Mononuclear cell (primary cell): Measurements from ENCODE around the gene PAX5. TPM values are rescaled to one million over a fixed set of nuclear protein-coding genes. Genes with fewer than 3 reads are reported as not detected.

Experiments
- H3K27me3 ChIP-seq: 2 replicates; pipeline ENCODE4 v1.6.0; 2011; ENCODE audit warnings: low read length, control low read depth; ENCODE audit not compliant: insufficient read depth
- H3K4me1 ChIP-seq: 2 replicates; pipeline ENCODE4 v1.5.1; 2011; ENCODE audit warnings: mild to moderate bottlenecking, low read length, control low read depth; ENCODE audit not compliant: insufficient read depth
- H3K4me3 ChIP-seq: 2 replicates; pipeline ENCODE4 v1.5.1; 2011; ENCODE audit warnings: mild to moderate bottlenecking, low read length, moderate library complexity
- H3K9me3 ChIP-seq: 2 replicates; pipeline ENCODE4 v1.5.1; 2011; ENCODE audit warnings: low read depth, mild to moderate bottlenecking, control low read depth, low read length
- total RNA-seq: library from RNA; depleted of rRNA; stranded (reverse); fragments of >200 nt; gene quantifications from one replicate; pipeline ENCODE4 v1.2.3, GENCODE V29; 2012

Gene PAX5
- total RNA-seq, 1 donor = 12.6 TPM

DNA sequence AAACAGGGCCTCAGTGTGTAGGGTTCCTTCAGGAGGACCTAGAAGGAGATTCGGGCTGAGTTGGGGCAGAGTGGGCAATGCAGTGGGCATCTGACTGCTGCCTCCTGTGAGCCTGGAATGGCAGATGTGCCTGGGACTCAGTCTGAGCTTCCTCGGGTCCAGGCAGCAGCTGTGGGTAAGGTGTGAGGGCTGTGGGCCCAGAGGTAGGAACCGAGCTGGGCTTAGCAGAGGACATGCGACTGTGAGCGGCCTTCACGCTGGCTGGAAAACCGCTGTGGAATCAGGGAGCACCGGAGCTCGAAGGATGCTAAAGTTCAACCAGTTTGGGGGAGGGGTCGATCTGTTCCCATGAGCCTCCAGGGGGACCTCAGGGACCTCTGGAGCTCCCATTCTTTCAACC lies 137.0 kb downstream of the PAX5 start:
- no peaks in the 10 kb centered on the region for H3K27me3 ChIP-seq
- no peak overlapping the region for H3K4me3 ChIP-seq
- H3K4me1 ChIP-seq = no peaks in the 10 kb centered on the region
- H3K9me3 ChIP-seq = no peaks in the 10 kb centered on the region

DNA sequence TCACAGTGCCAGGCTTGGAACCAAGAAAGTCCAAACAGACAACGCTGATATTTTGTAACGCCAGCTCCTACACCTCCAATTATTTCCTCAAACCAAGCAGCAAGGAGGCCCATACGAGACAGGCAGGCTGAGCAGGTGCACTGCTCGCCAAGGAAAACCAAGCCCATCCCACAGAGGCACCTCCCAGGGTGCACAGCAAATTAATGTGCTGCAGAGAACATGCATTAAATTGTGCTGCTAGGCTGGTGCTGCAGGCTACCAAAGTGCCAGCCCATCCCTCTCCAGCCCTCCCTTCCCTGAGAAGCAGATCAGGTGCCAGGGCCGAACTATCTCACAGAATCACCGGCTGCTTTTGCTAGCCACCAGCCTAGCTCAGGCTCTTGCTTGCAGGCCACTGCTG lies 137.8 kb downstream of the PAX5 start:
- H3K4me1 ChIP-seq = no peaks in the 10 kb centered on the region
- no peaks in the 10 kb centered on the region for H3K9me3 ChIP-seq
- no peak overlapping the region for H3K4me3 ChIP-seq
- H3K27me3 ChIP-seq = no peaks in the 10 kb centered on the region

DNA sequence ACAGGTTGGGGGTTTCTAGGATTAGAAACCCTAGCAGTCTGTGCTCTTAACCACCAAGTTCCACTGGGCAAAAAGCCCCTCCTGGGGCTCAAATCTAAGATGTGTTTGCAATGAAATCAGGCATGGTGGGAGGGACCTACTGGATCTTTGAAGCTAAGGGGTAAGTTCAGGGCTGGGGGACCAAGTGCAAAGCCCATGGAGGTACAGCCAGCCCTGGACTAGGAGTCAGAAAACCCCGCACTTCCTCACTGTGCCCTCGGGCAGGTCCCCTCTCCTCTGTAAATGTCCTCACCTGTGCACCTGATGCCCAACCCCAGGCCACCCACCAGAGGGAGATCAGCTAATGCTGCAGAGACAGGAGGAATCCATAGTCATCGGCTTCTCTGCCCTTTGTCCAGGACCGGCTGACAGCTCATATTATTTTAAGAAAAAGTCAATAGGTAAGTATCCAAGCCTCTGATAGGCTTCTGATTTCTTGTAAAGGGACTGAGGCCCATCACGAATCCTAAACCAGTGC lies 138.3 kb downstream of the PAX5 start:
- Histone ChIP-seq H3K9me3 (no peaks in the 10 kb centered on the region), H3K27me3 (no peaks in the 10 kb centered on the region), H3K4me1 (no peaks in the 10 kb centered on the region), H3K4me3 (no peak overlapping the region)

DNA sequence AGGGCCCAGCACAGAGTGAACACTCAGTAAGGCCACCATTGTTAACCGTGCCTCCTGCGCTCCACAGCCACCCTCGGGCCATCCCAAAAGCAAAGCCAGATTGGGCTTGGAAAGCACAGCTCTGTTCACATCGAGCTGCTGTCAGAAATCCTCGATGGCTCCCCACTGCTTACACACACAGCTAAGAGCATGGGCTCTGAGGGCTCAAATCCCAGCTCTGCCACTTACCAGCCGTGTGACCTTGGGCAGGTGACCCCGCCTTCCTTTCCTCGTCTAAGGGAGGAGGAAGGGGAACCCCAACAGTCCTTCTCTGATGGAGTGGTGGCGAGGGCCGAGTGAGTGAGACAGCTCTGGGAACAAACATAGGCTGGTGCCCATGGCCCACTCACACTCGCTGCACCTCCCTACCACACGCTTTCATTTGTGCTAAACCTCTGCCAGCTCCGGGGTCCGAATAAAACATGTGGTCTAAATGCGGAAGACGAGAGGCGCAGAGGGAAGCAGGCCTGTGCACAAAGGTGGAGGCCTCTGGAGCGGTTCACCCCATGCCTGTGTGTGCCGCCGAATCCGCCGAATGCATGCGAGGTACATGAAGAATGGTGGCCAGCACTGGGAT lies 139.3 kb downstream of the PAX5 start:
- Histone ChIP-seq H3K4me1 (no peaks in the 10 kb centered on the region), H3K4me3 (no peak overlapping the region), H3K27me3 (no peaks in the 10 kb centered on the region), H3K9me3 (no peaks in the 10 kb centered on the region)

DNA sequence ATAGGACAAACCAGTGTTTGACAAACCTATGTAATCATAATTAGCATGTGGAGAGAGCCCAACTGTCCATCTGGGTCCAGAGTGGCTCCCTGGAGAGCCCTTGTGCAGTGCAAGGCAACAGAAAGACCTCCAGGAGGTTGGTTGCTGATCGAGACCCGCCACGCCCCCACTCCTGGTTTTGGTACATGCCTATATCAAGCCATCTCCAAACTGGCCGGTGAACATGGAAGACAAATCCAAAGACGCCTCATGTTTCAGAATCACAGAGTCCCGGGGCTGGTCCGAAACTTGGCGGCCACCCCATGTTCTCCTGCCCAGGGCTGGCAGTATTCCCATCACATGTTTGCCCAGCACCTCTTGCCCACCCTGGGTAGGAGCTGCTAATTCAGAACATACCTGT lies 140.2 kb downstream of the PAX5 start:
- Histone ChIP-seq H3K4me1 (no peaks in the 10 kb centered on the region), H3K9me3 (no peaks in the 10 kb centered on the region), H3K27me3 (no peaks in the 10 kb centered on the region), H3K4me3 (no peak overlapping the region)

DNA sequence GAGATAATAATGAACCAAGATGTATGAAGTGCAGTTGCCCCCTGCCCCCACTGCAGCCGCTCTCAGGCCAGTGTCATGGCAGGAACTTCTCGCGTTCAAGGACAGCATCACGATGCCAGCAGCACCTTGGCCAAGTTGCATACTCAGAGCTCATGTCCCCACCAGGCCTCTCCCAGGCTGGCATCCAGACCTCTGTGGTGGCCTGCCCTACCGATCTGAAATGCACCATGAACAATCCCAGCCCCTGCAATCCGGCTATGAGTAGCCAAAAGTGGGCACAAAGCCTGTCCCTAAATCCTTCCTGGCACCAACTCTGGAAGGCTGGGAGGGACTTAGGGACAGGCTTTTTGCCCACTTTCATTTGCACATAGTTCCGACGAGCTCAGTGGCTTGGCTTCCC lies 140.9 kb downstream of the PAX5 start:
- Histone ChIP-seq H3K9me3 (no peaks in the 10 kb centered on the region), H3K4me3 (no peak overlapping the region), H3K4me1 (no peaks in the 10 kb centered on the region)

DNA sequence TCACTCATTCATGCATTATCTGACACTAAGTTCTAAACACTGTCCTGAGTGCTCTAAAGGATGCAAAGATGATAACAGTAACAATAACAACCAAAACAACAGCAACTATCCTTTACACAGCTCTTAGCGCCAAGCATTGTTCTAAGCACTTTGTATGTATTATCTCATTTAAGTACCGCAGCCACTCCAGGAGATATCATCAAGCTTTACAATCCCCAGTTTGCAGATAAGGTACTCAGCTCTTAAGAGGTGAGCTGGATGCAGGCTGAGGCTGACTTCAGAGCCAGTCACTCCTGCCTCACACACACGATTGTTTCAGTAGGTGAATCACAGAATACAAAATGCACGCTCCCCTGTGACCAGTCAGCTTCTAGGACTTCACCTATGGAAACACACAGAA lies 141.8 kb downstream of the PAX5 start:
- Histone ChIP-seq H3K4me1 (no peaks in the 10 kb centered on the region), H3K4me3 (no peak overlapping the region), H3K27me3 (no peaks in the 10 kb centered on the region), H3K9me3 (no peaks in the 10 kb centered on the region)

More for the DNA sequence above, 140.9 kb downstream of the PAX5 start:
- no peaks in the 10 kb centered on the region for H3K27me3 ChIP-seq

DNA sequence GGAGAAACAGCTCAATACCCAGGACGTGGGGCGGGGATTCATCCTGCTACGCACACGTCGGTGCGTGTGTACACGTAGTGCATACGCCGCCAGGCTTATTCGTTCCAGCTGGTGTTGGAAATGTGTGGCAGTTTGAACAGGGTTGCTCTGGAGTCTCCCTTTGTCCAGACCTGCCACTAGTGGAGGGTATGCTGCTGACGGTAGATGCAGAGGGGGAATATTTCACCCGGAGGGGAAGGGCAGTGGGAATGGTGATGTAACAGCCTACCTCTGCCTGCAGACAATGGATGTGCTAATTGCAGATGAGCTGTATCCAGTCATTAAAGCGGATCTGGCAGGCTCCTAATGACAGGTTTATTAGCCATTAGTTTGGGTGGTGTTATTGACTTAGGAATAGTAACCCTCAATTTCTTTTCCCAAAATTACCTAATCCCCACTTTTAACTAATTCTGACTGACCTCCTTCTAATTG lies 142.7 kb downstream of the PAX5 start:
- Histone ChIP-seq H3K27me3 (no peaks in the 10 kb centered on the region), H3K4me1 (no peaks in the 10 kb centered on the region), H3K4me3 (no peak overlapping the region), H3K9me3 (no peaks in the 10 kb centered on the region)

DNA sequence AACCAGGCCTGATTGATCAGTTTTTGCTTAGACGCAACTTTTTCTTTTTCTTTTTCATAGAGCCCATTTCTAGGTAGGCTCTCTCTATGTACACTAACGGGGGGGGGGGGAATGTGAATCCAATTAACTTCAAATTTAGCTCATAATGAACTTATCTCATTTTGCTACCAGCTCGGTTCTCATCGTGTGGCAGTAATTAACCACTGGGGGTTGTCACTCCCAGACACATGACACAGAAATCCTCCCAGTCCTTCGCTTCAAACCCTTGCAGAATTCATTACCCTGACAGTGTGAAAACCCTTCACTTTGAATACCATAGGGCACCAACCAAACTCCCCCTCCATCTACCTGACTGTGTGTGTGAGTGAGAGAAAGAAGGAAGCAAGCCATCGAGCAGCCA lies 144.2 kb downstream of the PAX5 start:
- no peak overlapping the region for H3K4me3 ChIP-seq

DNA sequence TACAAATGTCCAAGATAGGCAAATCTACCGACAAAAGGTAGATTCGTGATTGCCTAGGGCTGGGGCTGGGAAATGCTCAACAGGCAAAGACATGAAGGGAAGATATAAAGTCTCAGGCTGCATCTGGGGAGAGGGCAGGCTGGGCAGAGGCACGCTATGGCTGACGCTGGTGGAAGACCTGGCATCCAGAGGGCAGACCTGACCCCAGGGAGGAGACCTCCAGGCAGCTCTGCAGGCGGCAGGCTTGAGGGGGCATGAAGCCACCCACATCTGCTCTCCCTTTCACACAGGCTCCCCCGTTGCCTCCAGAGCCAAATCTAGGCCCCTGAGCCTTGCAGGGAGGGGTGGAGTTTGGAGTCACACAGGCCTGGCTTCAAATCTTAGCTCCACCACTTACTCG lies 145.5 kb downstream of the PAX5 start:
- Histone ChIP-seq H3K4me3 (no peak overlapping the region), H3K4me1 (no peaks in the 10 kb centered on the region), H3K27me3 (no peaks in the 10 kb centered on the region), H3K9me3 (no peaks in the 10 kb centered on the region)

More for the DNA sequence above, 144.2 kb downstream of the PAX5 start:
- no peaks in the 10 kb centered on the region for H3K4me1 ChIP-seq
- no peaks in the 10 kb centered on the region for H3K27me3 ChIP-seq
- H3K9me3 ChIP-seq = no peaks in the 10 kb centered on the region

DNA sequence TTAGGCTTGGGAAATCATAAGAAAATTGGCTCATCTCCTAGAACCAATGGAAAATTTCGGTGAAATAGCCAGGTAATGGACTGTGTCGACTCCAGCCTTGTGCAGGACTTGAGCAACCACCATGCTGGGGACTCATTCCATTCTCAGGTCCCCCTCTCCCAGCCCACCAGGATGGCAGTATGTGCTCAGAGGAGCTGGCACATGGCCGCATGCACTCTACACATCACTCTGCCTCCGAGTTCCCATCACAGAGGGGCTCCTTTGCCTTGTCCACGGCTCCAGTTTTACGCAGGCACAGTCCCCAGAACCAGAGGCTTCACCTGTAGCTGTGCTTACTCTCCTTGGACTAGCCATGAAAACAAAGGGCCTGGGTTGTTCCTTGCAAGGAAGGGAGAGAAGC lies 149.3 kb downstream of the PAX5 start:
- Histone ChIP-seq H3K4me1 (no peaks in the 10 kb centered on the region), H3K9me3 (no peaks in the 10 kb centered on the region), H3K27me3 (no peaks in the 10 kb centered on the region), H3K4me3 (no peak overlapping the region)

DNA sequence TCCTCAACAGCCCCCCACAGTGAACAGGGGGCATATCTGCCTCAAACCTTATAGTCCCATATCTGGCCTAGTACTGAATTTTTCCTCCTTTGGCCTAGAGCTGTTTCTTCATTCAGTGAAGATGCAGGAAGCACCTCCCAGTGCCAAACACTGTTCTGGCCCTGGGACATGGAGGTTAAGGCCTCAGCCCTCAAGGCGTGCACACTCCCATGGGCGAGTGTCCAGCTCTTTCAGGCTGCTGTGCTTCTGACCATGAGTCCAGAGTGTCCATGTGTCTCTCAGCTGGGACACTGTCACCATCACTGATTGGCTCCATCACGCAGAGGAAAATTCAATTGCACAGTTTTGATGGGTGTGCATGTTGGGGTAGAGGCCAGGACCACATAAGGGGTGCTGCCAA lies 151.5 kb downstream of the PAX5 start:
- H3K9me3 ChIP-seq = no peaks in the 10 kb centered on the region
- no peaks in the 10 kb centered on the region for H3K27me3 ChIP-seq
- no peak overlapping the region for H3K4me3 ChIP-seq
- H3K4me1 ChIP-seq = no peaks in the 10 kb centered on the region

DNA sequence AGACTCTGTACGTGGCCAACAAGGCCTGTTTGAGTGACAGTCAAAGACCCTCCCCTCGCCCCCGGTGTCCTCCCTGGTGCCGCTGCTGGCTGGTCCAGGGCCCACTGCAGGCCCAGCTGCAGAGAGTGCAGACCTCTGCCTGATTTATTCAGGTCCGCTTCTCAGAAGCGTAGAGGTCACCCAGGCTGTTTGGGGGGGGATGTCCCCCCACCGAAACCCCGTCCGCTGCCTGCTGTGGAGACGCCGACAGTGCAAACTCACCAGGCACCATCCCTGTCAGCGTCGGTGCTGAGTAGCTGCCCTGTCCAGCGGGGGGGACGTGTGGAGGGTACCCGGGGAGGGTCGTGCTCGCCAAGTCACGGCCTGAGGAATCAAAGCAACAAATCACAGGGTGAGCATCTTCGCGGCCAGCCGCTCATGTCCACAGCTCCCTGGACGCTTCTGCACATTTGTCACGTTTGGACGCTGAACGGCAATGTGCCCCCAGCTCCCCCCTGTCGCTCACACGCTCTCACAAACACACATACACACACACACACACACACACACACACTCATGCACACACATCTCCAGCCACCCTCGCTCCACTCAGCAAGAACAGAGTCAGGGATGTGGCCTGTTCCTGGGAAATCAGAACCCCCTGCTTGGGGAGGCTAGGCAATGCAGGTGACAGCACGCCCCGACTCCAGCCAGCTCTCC lies 152.2 kb downstream of the PAX5 start:
- H3K4me1 ChIP-seq = no peaks in the 10 kb centered on the region
- no peaks in the 10 kb centered on the region for H3K27me3 ChIP-seq
- no peak overlapping the region for H3K4me3 ChIP-seq
- H3K9me3 ChIP-seq = no peaks in the 10 kb centered on the region

DNA sequence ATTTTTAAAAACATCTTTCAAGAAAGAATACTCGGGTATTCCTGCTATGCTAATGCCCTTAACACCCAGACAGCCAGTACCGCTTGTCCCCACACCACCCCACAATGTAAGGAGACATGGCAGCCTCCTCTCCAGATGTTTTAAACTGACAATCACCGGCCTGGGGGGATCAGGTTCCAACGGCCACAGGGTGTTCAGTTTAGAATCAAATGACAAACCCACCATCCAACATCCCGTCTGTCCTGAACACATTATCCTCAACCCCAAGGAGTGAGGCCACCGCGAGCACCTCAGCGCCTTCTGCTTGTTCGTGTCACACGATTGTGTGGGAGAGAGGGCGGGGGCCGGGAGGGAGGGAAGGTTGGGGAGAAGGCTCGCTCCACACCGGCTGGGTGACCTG lies 152.8 kb downstream of the PAX5 start:
- Histone ChIP-seq H3K4me3 (no peak overlapping the region), H3K27me3 (no peaks in the 10 kb centered on the region), H3K9me3 (no peaks in the 10 kb centered on the region), H3K4me1 (no peaks in the 10 kb centered on the region)

DNA sequence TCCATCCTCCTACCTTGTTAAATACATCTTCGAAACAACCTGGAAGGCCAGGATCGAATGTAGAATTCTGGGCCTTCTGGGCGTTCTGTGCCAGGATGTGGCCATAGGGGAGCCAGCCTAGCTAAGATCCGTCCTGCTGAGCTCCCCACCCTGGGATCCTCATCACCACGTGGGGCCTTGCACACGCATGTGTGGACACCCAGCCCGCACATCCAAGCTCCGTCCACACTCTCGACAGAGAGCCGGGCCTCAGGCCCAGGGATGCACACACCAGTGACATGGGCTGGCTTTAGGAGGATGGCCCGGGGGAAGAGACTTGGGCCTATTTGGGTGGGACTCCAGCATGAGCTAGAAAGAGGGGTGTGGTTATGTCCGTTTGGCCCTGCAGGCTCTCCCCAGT lies 154.0 kb downstream of the PAX5 start:
- Histone ChIP-seq H3K27me3 (no peaks in the 10 kb centered on the region), H3K4me1 (no peaks in the 10 kb centered on the region), H3K4me3 (no peak overlapping the region), H3K9me3 (no peaks in the 10 kb centered on the region)
